Measurements from ENCODE around the gene PON3. TPM values are rescaled to one million over a fixed set of nuclear protein-coding genes. Genes with fewer than 3 reads are reported as not detected.
A peak's percentile ranks its signal among the peaks of the same experiment; 100 is the strongest.

Gene PON3
- total and polyA plus RNA-seq, 2 of the 13 experiments (the other 11 are each of a cell fraction or from before 2014, with no cell fraction given), result 23.6 to 37.8 TPM

DNA sequence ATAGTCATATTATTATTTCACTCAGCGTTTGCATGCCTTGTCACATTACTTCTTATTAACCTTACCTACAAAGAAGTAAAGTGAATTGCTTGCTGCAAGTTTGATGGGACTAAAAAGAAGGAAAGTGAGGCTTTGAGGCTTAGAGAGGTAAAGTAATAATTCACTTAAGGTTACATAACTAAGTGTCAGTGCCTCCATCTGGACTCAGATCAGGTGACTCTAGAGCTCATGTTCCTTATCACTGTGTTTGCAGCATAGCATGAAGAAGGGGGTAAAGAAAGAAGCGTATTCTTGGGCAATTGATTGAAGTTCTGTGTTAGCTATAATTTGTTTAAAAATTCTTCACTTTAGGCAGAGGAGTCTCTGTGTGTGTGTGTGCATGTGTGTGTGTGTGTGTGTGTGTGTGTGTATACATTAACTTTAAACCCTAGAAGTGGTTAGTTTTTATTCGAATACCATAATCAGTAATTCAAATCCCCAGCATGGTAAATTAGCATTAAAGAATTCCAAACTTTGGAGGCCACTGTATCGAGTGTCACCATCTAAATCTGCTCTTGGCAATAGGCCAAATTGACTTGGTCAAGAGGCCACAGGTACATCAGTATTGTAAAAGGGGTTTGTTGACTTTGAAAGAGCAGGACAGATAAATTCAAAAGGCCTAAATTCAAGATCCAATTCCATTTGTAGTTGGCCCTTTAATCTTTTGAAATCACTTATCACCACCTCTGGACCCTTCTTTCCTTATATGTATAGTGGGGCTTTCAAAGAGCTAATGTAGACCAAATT, 2.2 kb upstream of the PON3 start (continued):
- TF ChIP-seq, protein P1, sequence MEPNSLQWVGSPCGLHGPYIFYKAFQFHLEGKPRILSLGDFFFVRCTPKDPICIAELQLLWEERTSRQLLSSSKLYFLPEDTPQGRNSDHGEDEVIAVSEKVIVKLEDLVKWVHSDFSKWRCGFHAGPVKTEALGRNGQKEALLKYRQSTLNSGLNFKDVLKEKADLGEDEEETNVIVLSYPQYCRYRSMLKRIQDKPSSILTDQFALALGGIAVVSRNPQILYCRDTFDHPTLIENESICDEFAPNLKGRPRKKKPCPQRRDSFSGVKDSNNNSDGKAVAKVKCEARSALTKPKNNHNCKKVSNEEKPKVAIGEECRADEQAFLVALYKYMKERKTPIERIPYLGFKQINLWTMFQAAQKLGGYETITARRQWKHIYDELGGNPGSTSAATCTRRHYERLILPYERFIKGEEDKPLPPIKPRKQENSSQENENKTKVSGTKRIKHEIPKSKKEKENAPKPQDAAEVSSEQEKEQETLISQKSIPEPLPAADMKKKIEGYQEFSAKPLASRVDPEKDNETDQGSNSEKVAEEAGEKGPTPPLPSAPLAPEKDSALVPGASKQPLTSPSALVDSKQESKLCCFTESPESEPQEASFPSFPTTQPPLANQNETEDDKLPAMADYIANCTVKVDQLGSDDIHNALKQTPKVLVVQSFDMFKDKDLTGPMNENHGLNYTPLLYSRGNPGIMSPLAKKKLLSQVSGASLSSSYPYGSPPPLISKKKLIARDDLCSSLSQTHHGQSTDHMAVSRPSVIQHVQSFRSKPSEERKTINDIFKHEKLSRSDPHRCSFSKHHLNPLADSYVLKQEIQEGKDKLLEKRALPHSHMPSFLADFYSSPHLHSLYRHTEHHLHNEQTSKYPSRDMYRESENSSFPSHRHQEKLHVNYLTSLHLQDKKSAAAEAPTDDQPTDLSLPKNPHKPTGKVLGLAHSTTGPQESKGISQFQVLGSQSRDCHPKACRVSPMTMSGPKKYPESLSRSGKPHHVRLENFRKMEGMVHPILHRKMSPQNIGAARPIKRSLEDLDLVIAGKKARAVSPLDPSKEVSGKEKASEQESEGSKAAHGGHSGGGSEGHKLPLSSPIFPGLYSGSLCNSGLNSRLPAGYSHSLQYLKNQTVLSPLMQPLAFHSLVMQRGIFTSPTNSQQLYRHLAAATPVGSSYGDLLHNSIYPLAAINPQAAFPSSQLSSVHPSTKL (CRISPR knock-in tag; IDR thresholded peaks at IDR 0.05), result no peak
- TF ChIP-seq SAP130 (CRISPR knock-in tag; IDR thresholded peaks at IDR 0.05; ENCODE audit: low read depth), result peak; percentile 33; the same call in 1 of the 2 replicates
- TF ChIP-seq BRCA1 (CRISPR knock-in tag; IDR thresholded peaks at IDR 0.05), result no peak

DNA sequence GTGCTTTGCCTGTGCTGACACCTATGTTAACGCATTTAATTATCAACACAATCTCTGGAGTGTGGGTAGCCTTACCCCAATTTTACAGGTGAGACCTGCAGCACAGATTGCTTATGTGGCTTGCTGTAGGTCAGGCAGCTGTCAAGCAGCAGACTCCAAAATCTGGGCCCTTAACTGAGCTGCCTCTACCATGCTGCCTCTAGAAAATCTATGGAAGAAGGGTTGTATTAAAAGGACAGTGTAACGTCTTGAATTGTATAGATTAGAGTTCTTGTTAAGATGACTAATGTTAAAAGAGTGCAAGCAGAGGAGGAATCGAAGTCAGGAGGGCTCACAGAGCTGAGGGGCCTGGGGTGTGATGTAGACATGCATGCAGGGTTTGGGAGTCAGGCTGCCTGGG, 1.2 kb upstream of the PON3 start:
- DNase-seq (ENCODE audit: low spot score), result no peak

More for the DNA sequence above, 1.2 kb upstream of the PON3 start:
- in situ Hi-C loops (cut with HindIII; ENCODE audit: extremely low pct_ligation_motif_present, low pct_unique_long_range_greater_than_20kb), result loop anchor here (5.0 kb wide), 1 partner anchor 80 kb away; no protein-coding TSS in a partner anchor
- intact Hi-C loops (cut with micrococcal nuclease; ENCODE audit: unreplicated experiment), result loop anchor here (2.0 kb wide), 1 partner anchor 43 kb away; no protein-coding TSS in a partner anchor
- peak overlapping the region; percentile 76 to 92 (median 91) for H3K4me3 ChIP-seq (replicated peaks in 1 of 3; ENCODE audit: insufficient read depth in 1 of 3, low read depth in 2 of 3, low read length in 3 of 3)
- peak; percentile 13 for TF ChIP-seq TEAD3 (CRISPR knock-in tag; optimal IDR thresholded peaks at IDR 0.05; ENCODE audit: borderline replicate concordance)
- TF ChIP-seq TBP (CRISPR knock-in tag; IDR thresholded peaks at IDR 0.05), result no peak
- 0 out of 2 replicates have a peak, but pooled peaks have one; percentile 30 for TF ChIP-seq ZBTB7B (CRISPR knock-in tag; IDR thresholded peaks at IDR 0.05)
- TF ChIP-seq, protein P2, sequence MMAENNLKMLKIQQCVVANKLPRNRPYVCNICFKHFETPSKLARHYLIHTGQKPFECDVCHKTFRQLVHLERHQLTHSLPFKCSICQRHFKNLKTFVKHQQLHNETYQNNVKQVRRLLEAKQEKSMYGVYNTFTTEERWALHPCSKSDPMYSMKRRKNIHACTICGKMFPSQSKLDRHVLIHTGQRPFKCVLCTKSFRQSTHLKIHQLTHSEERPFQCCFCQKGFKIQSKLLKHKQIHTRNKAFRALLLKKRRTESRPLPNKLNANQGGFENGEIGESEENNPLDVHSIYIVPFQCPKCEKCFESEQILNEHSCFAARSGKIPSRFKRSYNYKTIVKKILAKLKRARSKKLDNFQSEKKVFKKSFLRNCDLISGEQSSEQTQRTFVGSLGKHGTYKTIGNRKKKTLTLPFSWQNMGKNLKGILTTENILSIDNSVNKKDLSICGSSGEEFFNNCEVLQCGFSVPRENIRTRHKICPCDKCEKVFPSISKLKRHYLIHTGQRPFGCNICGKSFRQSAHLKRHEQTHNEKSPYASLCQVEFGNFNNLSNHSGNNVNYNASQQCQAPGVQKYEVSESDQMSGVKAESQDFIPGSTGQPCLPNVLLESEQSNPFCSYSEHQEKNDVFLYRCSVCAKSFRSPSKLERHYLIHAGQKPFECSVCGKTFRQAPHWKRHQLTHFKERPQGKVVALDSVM (CRISPR knock-in tag; IDR thresholded peaks at IDR 0.05), result peak; percentile 65
- peak; percentile 67; the same call in 1 of the 2 replicates for TF ChIP-seq NAIF1 (CRISPR knock-in tag; IDR thresholded peaks at IDR 0.05; ENCODE audit: borderline replicate concordance)
- TF ChIP-seq GATAD2A (CRISPR knock-in tag; IDR thresholded peaks at IDR 0.05), result no peak
- ATAC-seq, result peak; percentile 23
- BruUV-seq (replicated peaks), result no TSS peak
- no peaks in the 10 kb centered on the region for H4K20me1 ChIP-seq (ENCODE audit: insufficient read depth, low read length)
- POLR2A ChIA-PET, result interaction anchor here (0.9 to 3.6 kb wide), 5 partner anchors 25 to 80 kb away, joined by 3 to 39 read pairs (median 4); partner anchors contain the start of gene PON2
- peak overlapping the region; percentile 85 for H3K9ac ChIP-seq (ENCODE audit: insufficient read depth, low read depth, low read length)
- no peaks in the 10 kb centered on the region; a peak in 1 of 5 replicates for H3K36me3 ChIP-seq (replicated peaks in 1 of 2; ENCODE audit: control insufficient read depth in 1 of 2, insufficient read depth in 2 of 2, low read length in 2 of 2)
- H3K79me2 ChIP-seq (ENCODE audit: insufficient read depth, low read length), result peaks cover 23% of the 10 kb centered on the region
- no peak overlapping the region for H2AFZ ChIP-seq (ENCODE audit: low read length)
- WGBS (ENCODE audit: low lambda C conversion rate), result 7% methylated on average over 3 of the region's 3 CpGs
- H3K27me3 ChIP-seq (ENCODE audit: control insufficient read depth in 1 of 2, insufficient read depth in 2 of 2, low read length in 2 of 2), result no peaks in the 10 kb centered on the region; a peak in 1 of 5 replicates
- H3K4me2 ChIP-seq (ENCODE audit: low read depth, low read length), result peak overlapping the region; percentile 91
- H3K4me1 ChIP-seq (ENCODE audit: insufficient read depth, low read length), result peaks cover 32% of the 10 kb centered on the region
- CTCF ChIA-PET (ENCODE audit: low intra/inter-chr PET ratio, low total read pairs), result no interaction called here
- no peak for FAIRE-seq
- H3K9me3 ChIP-seq (ENCODE audit: low read length), result no peaks in the 10 kb centered on the region
- peak overlapping the region; percentile 76 for H3K27ac ChIP-seq (ENCODE audit: extremely low read length, insufficient read depth, low read length)

Measured in HepG2 (cell line).